ENCODE results near the gene ACOT7. TPM values are rescaled to one million over a fixed set of nuclear protein-coding genes. Genes with fewer than 3 reads are reported as not detected.
A peak's percentile ranks its signal among the peaks of the same experiment; 100 is the strongest.

Gene ACOT7
- total RNA-seq, 1 donor from 2014 or later: 48.1 TPM

GRCh38 chr1:6251681-6252373 lies 141.7 kb downstream of the ACOT7 start:
- no peak for TF ChIP-seq CTCF (IDR thresholded peaks at IDR 0.05)
- Mint-ChIP-seq H3K27me3 (ENCODE audit: low read depth) (peaks cover 25% of the 10 kb centered on the region), H3K36me3 (ENCODE audit: low read depth) (no peaks in the 10 kb centered on the region), H3K4me3 (ENCODE audit: unreplicated experiment) (no peak overlapping the region), H3K4me1 (ENCODE audit: low read depth) (no peaks in the 10 kb centered on the region), H3K9me3 (ENCODE audit: low read depth) (no peaks in the 10 kb centered on the region), H3K27ac (ENCODE audit: unreplicated experiment) (no peak overlapping the region)
- no peak for DNase-seq (ENCODE audit: low spot score)

GRCh38 chr1:6251233-6251632 lies 142.3 kb downstream of the ACOT7 start:
- Mint-ChIP-seq H3K27ac (ENCODE audit: unreplicated experiment) (no peak overlapping the region), H3K4me1 (ENCODE audit: low read depth) (peaks cover 5% of the 10 kb centered on the region), H3K27me3 (ENCODE audit: low read depth) (peaks cover 31% of the 10 kb centered on the region), H3K9me3 (ENCODE audit: low read depth) (no peaks in the 10 kb centered on the region), H3K36me3 (ENCODE audit: low read depth) (no peaks in the 10 kb centered on the region), H3K4me3 (ENCODE audit: unreplicated experiment) (no peak overlapping the region)
- peak; percentile 82 for DNase-seq (ENCODE audit: low spot score)
- no peak for TF ChIP-seq CTCF (IDR thresholded peaks at IDR 0.05)

GRCh38 chr1:6249739-6250689 lies 143.6 kb downstream of the ACOT7 start:
- Mint-ChIP-seq H3K36me3 (ENCODE audit: low read depth) (no peaks in the 10 kb centered on the region), H3K27me3 (ENCODE audit: low read depth) (peaks cover 31% of the 10 kb centered on the region), H3K9me3 (ENCODE audit: low read depth) (no peaks in the 10 kb centered on the region), H3K4me1 (ENCODE audit: low read depth) (peaks cover 8% of the 10 kb centered on the region), H3K27ac (ENCODE audit: unreplicated experiment) (no peak overlapping the region), H3K4me3 (ENCODE audit: unreplicated experiment) (no peak overlapping the region)
- peak; percentile 90 for DNase-seq (ENCODE audit: low spot score)
- TF ChIP-seq CTCF (IDR thresholded peaks at IDR 0.05): no peak

GRCh38 chr1:6248932-6249738 lies 144.4 kb downstream of the ACOT7 start:
- TF ChIP-seq CTCF (IDR thresholded peaks at IDR 0.05): peak; percentile 24
- Mint-ChIP-seq H3K36me3 (ENCODE audit: low read depth) (no peaks in the 10 kb centered on the region), H3K27me3 (ENCODE audit: low read depth) (peaks cover 35% of the 10 kb centered on the region), H3K4me1 (ENCODE audit: low read depth) (peaks cover 8% of the 10 kb centered on the region), H3K4me3 (ENCODE audit: unreplicated experiment) (no peak overlapping the region), H3K9me3 (ENCODE audit: low read depth) (no peaks in the 10 kb centered on the region), H3K27ac (ENCODE audit: unreplicated experiment) (no peak overlapping the region)
- DNase-seq (ENCODE audit: low spot score): peak; percentile 83
